K562 (cell line): Measurements from ENCODE around the gene ADAMTSL2. TPM values are rescaled to one million over a fixed set of nuclear protein-coding genes. Genes with fewer than 3 reads are reported as not detected.

ENCODE experiments used
- ATAC-seq: fragments of 200-7000 bp; cut with Tn5 transposase; 3 replicates; pipeline ENCODE4 v1.9.1; 2020; ENCODE audit warnings: moderate library complexity
- BruUV-seq: library from RNA; stranded (reverse); fragments of 400-500 nt; replicated peaks from 2 replicates; lab custom pipeline; 2021; lab: Mats Ljungman, UMichigan
- CTCF ChIA-PET: fragments of 300-600 bp; formaldehyde crosslinking; extraction: SDS; loops from one replicate; lab custom pipeline; 2021; ENCODE audit warnings: low intra/inter-chr PET ratio; lab: Yijun Ruan, JAX
- POLR2A ChIA-PET: fragments of 300-600, 350-650 bp; sonication (Branson Sonifier 250); formaldehyde crosslinking; extraction: SDS; loops from one replicate; lab custom pipeline; 2021; ENCODE audit warnings: antibody characterized with exemption, inconsistent platforms; lab: Yijun Ruan, JAX
- DNase-seq, 4 experiments: peaks; one replicate each; pipeline versions ENCODE4 v3.0.0 to v3.0.0-alpha.2; 2011 to 2018; ENCODE audit warnings: low spot score in 3 of 4, mixed read lengths in 3 of 4; ENCODE audit errors: extremely low read depth in 1 of 4
- FAIRE-seq: peaks from 2 replicates; lab custom pipeline; 2011; peaks lifted over from hg19 to GRCh38; lab: Jason Lieb, UNC
- H2AFZ ChIP-seq: 2 replicates; pipeline ENCODE4 v1.6.0; 2011; ENCODE audit warnings: low read depth, low read length, control low read depth, inconsistent platforms
- H3K27ac ChIP-seq: fragments of 200-600 bp; 3 replicates; pipeline ENCODE4 v1.8.0; 2011; ENCODE audit warnings: low read depth, mild to moderate bottlenecking, control low read depth, inconsistent platforms, low read length, moderate library complexity, mixed read lengths; ENCODE audit errors: extremely low read depth
- H3K27me3 ChIP-seq, 2 experiments: fragments of 300-600 bp in 1 of 2; 2 replicates in 1 of 2; 3 replicates in 1 of 2; pipeline versions ENCODE4 v1.6.0 to v1.8.0; 2011; ENCODE audit warnings: inconsistent platforms in 2 of 2, low read length in 2 of 2, mild to moderate bottlenecking in 1 of 2, mixed read lengths in 1 of 2, moderate library complexity in 1 of 2; ENCODE audit not compliant: control insufficient read depth in 2 of 2, insufficient read depth in 2 of 2
- H3K36me3 ChIP-seq: fragments of 300-600 bp; 3 replicates; pipeline ENCODE4 v1.8.0; 2011; ENCODE audit warnings: mild to moderate bottlenecking, low read length, inconsistent platforms; ENCODE audit not compliant: control insufficient read depth, insufficient read depth
- H3K4me1 ChIP-seq, 2 experiments: fragments of 200-600 bp in 1 of 2; replicated peaks in 1 of 2; 2 replicates in 1 of 2; 3 replicates in 1 of 2; pipeline versions ENCODE4 v1.5.1 to v1.8.0; 2011; ENCODE audit warnings: inconsistent platforms in 2 of 2, low read length in 2 of 2, mild to moderate bottlenecking in 1 of 2, mixed read lengths in 1 of 2, moderate library complexity in 1 of 2; ENCODE audit not compliant: control insufficient read depth in 2 of 2, insufficient read depth in 2 of 2
- H3K4me2 ChIP-seq: 2 replicates; pipeline ENCODE4 v1.6.1; 2011; ENCODE audit warnings: low read length, control low read depth, inconsistent platforms, mixed read lengths; ENCODE audit not compliant: insufficient read depth
- H3K4me3 ChIP-seq: fragments of 200-600 bp; sonication (generic), shearing (Covaris generic); 2 replicates; pipeline ENCODE4 v1.5.1; 2016; ENCODE audit warnings: control low read depth, inconsistent platforms
- H3K79me2 ChIP-seq: fragments of 200-600 bp; 3 replicates; pipeline ENCODE4 v1.8.0; 2011; ENCODE audit warnings: low read length, inconsistent platforms; ENCODE audit not compliant: control insufficient read depth, insufficient read depth
- H3K9ac ChIP-seq, 2 experiments: 2 replicates each; pipeline versions ENCODE4 v1.6.0 to v1.6.1; 2011; ENCODE audit warnings: low read depth in 2 of 2, low read length in 2 of 2, control low read depth in 1 of 2, inconsistent platforms in 1 of 2, mild to moderate bottlenecking in 1 of 2, mixed read lengths in 1 of 2; ENCODE audit not compliant: insufficient read depth in 1 of 2
- H3K9me1 ChIP-seq: one replicate; pipeline ENCODE4 v1.6.0; 2011; ENCODE audit warnings: inconsistent platforms, mild to moderate bottlenecking, low read length, moderate library complexity; ENCODE audit not compliant: control insufficient read depth, insufficient read depth
- H3K9me3 ChIP-seq: replicated peaks from 2 replicates; pipeline ENCODE4 v1.5.1; 2011; ENCODE audit warnings: low read depth, low read length, inconsistent platforms; ENCODE audit not compliant: control insufficient read depth, insufficient read depth
- H4K20me1 ChIP-seq: replicated peaks from 2 replicates; pipeline ENCODE4 v1.6.1; 2011; ENCODE audit warnings: low read length, inconsistent platforms, mixed read lengths; ENCODE audit not compliant: control insufficient read depth, insufficient read depth
- AFF4 ChIP-seq: sonication (generic); formaldehyde crosslinking; IDR thresholded peaks from 2 replicates; pipeline ENCODE4 v1.8.0; 2023; ENCODE audit warnings: mild to moderate bottlenecking, missing genetic modification reagents
- RUNX1 ChIP-seq: sonication (generic); IDR thresholded peaks from 2 replicates; pipeline ENCODE4 v1.6.1; 2016; ENCODE audit warnings: antibody characterized with exemption, low read depth
- TCF7L2 ChIP-seq: fragments of 150-350 bp; IDR thresholded peaks from 2 replicates; pipeline ENCODE4 v1.6.1; 2016; ENCODE audit warnings: low read depth, mild to moderate bottlenecking, low read length, moderate library complexity
- TRIM25 ChIP-seq: fragments of 450-650 bp; IDR thresholded peaks from 2 replicates; pipeline ENCODE4 v1.7.0; 2016; ENCODE audit warnings: borderline replicate concordance
- ZBTB7A ChIP-seq: IDR thresholded peaks from 2 replicates; pipeline ENCODE4 v1.6.1; 2011; ENCODE audit warnings: low read depth, mild to moderate bottlenecking, low read length, moderate library complexity, borderline replicate concordance; ENCODE audit not compliant: control insufficient read depth
- ZBTB8A ChIP-seq: fragments of 450-650 bp; IDR thresholded peaks from 2 replicates; pipeline ENCODE4 v1.6.1; 2018; ENCODE audit warnings: mild to moderate bottlenecking, moderate library complexity; ENCODE audit not compliant: partially characterized antibody
- ZC3H8 ChIP-seq: fragments of 450-650 bp; IDR thresholded peaks from 2 replicates; pipeline ENCODE4 v1.6.1; 2017
- ZNF24 ChIP-seq: fragments of 450-650 bp; IDR thresholded peaks from 2 replicates; pipeline ENCODE4 v1.6.1; 2016
- ZNF263 ChIP-seq: sonication (generic); formaldehyde crosslinking; IDR thresholded peaks from 2 replicates; pipeline ENCODE4 v1.8.0; 2022; ENCODE audit warnings: mild to moderate bottlenecking, missing genetic modification reagents, borderline replicate concordance
- WGBS: fragments of 100-300 bp; shearing (Covaris generic); methylation state at CpG from one replicate; pipeline ENCODE4 v1.1.6; 2016; ENCODE audit warnings: low coverage, mixed read lengths; ENCODE audit not compliant: insufficient coverage; ENCODE audit errors: missing lambda C conversion rate; 5-methylcytosine and 5-hydroxymethylcytosine counted together
- in situ Hi-C: fragments of 300-500 bp; cut with MboI; formaldehyde crosslinking; loops from 4 replicates; pipeline ENCODE4 v1.15.0; 2018; ENCODE audit warnings: inconsistent platforms, mixed read lengths
- intact Hi-C: fragments of 100-400 bp; cut with micrococcal nuclease; formaldehyde crosslinking; loops from 2 replicates; pipeline ENCODE4 v1.14.2; 2022
- polyA plus RNA-seq, 8 experiments: library from polyadenylated mRNA; depleted of rRNA in 4 of 8; stranded (reverse) in 5 of 8; unstranded in 3 of 8; fragments of >200 nt; fragmentation: Nextera tagmentation in 2 of 8; fragmentation: Illumina TruSeq in 1 of 8; extraction: Ambion mirVana in 2 of 8; extraction: Trizol in 1 of 8; gene quantifications; 2 replicates each; pipeline versions ENCODE4 v1.2.1 to v1.2.3, GENCODE V29; 2011 to 2014; ENCODE audit warnings: inconsistent platforms in 1 of 8, missing spikeins in 1 of 8
- total RNA-seq, 7 experiments: library from RNA; depleted of rRNA in 6 of 7; stranded (reverse); fragments of >200 nt in 6 of 7; fragmentation: Illumina TruSeq in 2 of 7; extraction: Trizol in 2 of 7; gene quantifications; 2 replicates each; pipeline versions ENCODE4 v1.2.1 to v1.2.3, GENCODE V29; 2011 to 2021; ENCODE audit warnings: low replicate concordance in 1 of 7
- TF ChIP-seq, protein P1 (sequence below), 3 experiments: fragments of 200-800 bp in 1 of 3; sonication (Bioruptor generic) in 1 of 3; sonication (generic) in 1 of 3; formaldehyde crosslinking in 1 of 3; IDR thresholded peaks; 2 replicates each; pipeline versions ENCODE4 v1.6.1 to v1.8.0; 2016 to 2022; ENCODE audit warnings: mild to moderate bottlenecking in 2 of 3, missing compliant biosample characterization in 2 of 3, missing genetic modification characterization in 2 of 3, missing genetic modification reagents in 1 of 3
- TF ChIP-seq, protein P2 (sequence below), 2 experiments: fragments of 450-650 bp; IDR thresholded peaks; 2 replicates each; pipeline ENCODE4 v1.6.1; 2018; ENCODE audit warnings: mild to moderate bottlenecking in 2 of 2, low read depth in 1 of 2; ENCODE audit not compliant: partially characterized antibody in 2 of 2

The ADAMTSL2 gene
- total and polyA plus RNA-seq, 9 of the 15 experiments (the other 6 are each of a cell fraction or from before 2014, with no cell fraction given) = 0.04 TPM; not detected in 8

GRCh38 chr9:133554729-133555128, 20.2 kb downstream of the ADAMTSL2 start:
- Histone ChIP-seq H4K20me1 (no peaks in the 10 kb centered on the region), H2AFZ (no peak overlapping the region), H3K9me3 (no peaks in the 10 kb centered on the region), H3K36me3 (no peaks in the 10 kb centered on the region), H3K27me3 (peaks cover 8 to 60% of the 10 kb centered on the region in 2 experiments; a peak in 4 of 5 replicates), H3K79me2 (no peaks in the 10 kb centered on the region), H3K4me3 (no peak overlapping the region), H3K27ac (no peak overlapping the region), H3K4me2 (no peak overlapping the region), H3K9ac (no peak overlapping the region), H3K4me1 (peaks cover 7 to 10% of the 10 kb centered on the region in 2 experiments; a peak in 3 of 5 replicates), H3K9me1 (peaks cover 2% of the 10 kb centered on the region)
- in situ Hi-C loops = no loop called here
- POLR2A ChIA-PET = no interaction called here
- no peak for DNase-seq
- intact Hi-C loops = no loop called here
- WGBS = 24% methylated on average over 8 of the region's 8 CpGs
- no peak for FAIRE-seq
- BruUV-seq = no TSS peak
- ATAC-seq = no peak
- CTCF ChIA-PET = interaction anchor here (0.6 kb wide), 1 partner anchor 41 kb away, joined by 3 read pairs; no protein-coding TSS in a partner anchor
- TF ChIP-seq, protein P1, sequence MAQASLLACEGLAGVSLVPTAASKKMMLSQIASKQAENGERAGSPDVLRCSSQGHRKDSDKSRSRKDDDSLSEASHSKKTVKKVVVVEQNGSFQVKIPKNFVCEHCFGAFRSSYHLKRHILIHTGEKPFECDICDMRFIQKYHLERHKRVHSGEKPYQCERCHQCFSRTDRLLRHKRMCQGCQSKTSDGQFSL (CRISPR knock-in tag; IDR thresholded peaks at IDR 0.05) = no peak
- TF ChIP-seq, protein P1 (tag; IDR thresholded peaks at IDR 0.05) = no peak
- TF ChIP-seq, protein P2, sequence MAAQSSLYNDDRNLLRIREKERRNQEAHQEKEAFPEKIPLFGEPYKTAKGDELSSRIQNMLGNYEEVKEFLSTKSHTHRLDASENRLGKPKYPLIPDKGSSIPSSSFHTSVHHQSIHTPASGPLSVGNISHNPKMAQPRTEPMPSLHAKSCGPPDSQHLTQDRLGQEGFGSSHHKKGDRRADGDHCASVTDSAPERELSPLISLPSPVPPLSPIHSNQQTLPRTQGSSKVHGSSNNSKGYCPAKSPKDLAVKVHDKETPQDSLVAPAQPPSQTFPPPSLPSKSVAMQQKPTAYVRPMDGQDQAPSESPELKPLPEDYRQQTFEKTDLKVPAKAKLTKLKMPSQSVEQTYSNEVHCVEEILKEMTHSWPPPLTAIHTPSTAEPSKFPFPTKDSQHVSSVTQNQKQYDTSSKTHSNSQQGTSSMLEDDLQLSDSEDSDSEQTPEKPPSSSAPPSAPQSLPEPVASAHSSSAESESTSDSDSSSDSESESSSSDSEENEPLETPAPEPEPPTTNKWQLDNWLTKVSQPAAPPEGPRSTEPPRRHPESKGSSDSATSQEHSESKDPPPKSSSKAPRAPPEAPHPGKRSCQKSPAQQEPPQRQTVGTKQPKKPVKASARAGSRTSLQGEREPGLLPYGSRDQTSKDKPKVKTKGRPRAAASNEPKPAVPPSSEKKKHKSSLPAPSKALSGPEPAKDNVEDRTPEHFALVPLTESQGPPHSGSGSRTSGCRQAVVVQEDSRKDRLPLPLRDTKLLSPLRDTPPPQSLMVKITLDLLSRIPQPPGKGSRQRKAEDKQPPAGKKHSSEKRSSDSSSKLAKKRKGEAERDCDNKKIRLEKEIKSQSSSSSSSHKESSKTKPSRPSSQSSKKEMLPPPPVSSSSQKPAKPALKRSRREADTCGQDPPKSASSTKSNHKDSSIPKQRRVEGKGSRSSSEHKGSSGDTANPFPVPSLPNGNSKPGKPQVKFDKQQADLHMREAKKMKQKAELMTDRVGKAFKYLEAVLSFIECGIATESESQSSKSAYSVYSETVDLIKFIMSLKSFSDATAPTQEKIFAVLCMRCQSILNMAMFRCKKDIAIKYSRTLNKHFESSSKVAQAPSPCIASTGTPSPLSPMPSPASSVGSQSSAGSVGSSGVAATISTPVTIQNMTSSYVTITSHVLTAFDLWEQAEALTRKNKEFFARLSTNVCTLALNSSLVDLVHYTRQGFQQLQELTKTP (IDR thresholded peaks at IDR 0.05; ENCODE audit: low read depth in 1 of 2, partially characterized antibody in 2 of 2) = no peak
- TF ChIP-seq ZNF263 (CRISPR knock-in tag) (no peak), ZBTB8A (no peak), TRIM25 (no peak), RUNX1 (no peak), ZNF24 (no peak), AFF4 (no peak), TCF7L2 (no peak), ZC3H8 (no peak), ZBTB7A (no peak)
